Epithelial cell of proximal tubule (primary cell): Measurements from ENCODE around the gene CAMTA1. TPM values are rescaled to one million over a fixed set of nuclear protein-coding genes. Genes with fewer than 3 reads are reported as not detected.

ENCODE experiments used
- DNase-seq: peaks from one replicate; pipeline ENCODE4 v3.0.0-alpha.2; 2011; ENCODE audit warnings: low read depth
- H3K4me3 ChIP-seq: 2 replicates; pipeline ENCODE4 v1.5.1; 2011; ENCODE audit warnings: low read depth, mild to moderate bottlenecking, low read length
- total RNA-seq: library from RNA; depleted of rRNA; stranded (reverse); fragments of >200 nt; gene quantifications from 2 replicates; pipeline ENCODE4 v1.2.3, GENCODE V29; 2015
- TF ChIP-seq, protein P1 (sequence below): conservative IDR thresholded peaks from 2 replicates; pipeline ENCODE4 v1.5.1; 2012; ENCODE audit warnings: low read depth, mild to moderate bottlenecking, low read length

Gene CAMTA1
- total RNA-seq, 1 donor from 2014 or later: 79.2 TPM

DNA sequence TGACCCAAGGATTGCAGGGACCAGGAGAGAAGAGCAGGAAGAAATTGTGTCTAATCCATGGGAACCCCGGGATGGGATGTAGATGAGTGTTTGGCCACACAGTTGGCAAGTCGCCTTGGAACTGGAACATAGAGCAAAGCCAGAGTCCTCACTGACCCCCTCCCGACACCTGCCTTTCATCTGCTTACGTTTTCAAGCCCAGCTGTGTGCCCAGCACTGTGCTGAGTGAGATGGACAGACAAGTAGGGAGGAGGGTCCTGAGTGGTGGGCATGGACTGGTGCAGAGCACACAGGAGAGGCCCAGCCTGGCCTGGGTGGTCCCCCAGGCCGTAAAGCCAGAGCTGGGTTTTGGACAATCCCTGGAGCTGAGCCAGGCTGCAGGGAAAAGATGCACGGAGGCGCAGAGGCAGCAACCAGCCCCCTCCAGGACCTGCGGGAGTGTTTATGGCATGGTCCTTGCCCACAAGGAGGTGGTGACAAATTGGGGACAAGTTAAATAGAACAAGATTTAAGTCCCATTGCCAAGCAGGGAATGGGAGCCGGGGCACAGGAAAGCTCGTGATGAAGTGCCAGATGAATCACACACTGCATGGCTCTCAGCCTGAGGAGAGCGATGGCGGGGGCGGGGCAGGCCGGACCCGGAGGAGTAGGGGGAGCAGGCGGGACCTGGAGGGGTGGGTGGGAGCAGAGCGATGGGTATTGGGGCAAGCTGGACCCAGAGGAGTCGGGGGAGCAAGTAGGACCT, 828.0 kb downstream of the CAMTA1 start:
- no peak overlapping the region for H3K4me3 ChIP-seq
- DNase-seq: no peak
- TF ChIP-seq, protein P1, sequence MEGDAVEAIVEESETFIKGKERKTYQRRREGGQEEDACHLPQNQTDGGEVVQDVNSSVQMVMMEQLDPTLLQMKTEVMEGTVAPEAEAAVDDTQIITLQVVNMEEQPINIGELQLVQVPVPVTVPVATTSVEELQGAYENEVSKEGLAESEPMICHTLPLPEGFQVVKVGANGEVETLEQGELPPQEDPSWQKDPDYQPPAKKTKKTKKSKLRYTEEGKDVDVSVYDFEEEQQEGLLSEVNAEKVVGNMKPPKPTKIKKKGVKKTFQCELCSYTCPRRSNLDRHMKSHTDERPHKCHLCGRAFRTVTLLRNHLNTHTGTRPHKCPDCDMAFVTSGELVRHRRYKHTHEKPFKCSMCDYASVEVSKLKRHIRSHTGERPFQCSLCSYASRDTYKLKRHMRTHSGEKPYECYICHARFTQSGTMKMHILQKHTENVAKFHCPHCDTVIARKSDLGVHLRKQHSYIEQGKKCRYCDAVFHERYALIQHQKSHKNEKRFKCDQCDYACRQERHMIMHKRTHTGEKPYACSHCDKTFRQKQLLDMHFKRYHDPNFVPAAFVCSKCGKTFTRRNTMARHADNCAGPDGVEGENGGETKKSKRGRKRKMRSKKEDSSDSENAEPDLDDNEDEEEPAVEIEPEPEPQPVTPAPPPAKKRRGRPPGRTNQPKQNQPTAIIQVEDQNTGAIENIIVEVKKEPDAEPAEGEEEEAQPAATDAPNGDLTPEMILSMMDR: no peak

DNA sequence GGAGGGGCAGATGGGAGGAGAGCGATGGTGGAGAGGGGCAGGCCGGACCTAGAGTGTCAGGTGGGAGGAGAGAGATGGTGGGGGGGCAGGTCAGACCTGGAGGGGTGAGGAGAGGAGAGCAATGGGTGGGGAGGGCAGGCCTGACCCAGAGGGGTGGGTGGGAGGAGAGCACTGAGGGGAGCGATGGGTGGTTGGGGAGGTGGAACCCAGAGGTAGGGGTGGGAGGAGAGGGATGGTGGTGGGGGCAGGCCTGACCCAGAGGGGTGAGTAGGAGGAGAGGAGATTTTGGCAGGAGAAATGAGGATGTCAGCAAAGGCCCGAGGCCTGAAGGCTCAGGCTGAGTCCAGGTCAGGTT, 828.6 kb downstream of the CAMTA1 start:
- TF ChIP-seq, protein P1: no peak

DNA sequence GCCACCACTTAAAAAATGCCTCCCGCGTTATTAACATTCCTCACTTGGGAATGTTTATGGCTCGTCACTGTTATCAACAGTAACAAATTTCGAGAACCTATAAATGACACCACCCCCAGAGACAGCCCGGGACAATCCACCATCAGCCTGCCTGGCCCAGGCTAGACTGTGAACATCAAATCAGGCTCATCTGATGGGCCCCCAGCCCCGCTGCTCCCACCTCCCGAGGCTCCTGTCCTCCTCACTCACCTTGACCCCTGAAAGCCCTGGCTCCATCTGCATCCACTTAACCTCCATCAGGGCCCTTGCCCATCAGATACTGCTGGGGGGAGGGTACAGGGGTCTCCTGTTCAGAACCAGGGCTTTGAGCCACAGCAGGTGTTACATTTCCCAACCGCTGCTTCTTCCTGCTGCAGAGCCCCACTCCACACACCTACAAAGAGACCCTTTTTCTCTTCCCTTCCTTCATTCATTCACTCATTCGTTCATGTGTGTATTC, 829.4 kb downstream of the CAMTA1 start:
- TF ChIP-seq, protein P1: no peak
- no peak for DNase-seq
- no peak overlapping the region for H3K4me3 ChIP-seq

More for the DNA sequence above, 828.6 kb downstream of the CAMTA1 start:
- DNase-seq: no peak
- H3K4me3 ChIP-seq: no peak overlapping the region

DNA sequence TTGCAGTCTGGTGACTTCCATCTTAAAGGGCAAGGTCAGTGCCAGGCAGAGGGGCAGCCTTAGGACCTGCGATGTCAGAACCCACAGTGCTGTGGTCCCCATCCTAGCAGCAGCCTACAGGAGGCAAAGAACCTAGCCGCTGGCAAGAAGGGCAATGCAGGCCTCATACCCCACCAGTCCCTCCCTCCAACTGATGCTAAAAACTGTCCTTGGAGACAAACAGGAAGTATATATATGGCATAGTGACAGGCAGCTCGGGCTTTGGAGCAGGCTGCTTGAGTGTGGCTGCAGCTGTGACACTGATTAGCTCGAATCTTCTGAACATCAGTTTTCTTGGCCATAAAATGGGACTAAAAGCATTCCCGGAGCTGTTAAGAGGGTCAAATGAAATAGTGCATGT, 829.9 kb downstream of the CAMTA1 start:
- no peak for DNase-seq
- TF ChIP-seq, protein P1: no peak
- H3K4me3 ChIP-seq: no peak overlapping the region

DNA sequence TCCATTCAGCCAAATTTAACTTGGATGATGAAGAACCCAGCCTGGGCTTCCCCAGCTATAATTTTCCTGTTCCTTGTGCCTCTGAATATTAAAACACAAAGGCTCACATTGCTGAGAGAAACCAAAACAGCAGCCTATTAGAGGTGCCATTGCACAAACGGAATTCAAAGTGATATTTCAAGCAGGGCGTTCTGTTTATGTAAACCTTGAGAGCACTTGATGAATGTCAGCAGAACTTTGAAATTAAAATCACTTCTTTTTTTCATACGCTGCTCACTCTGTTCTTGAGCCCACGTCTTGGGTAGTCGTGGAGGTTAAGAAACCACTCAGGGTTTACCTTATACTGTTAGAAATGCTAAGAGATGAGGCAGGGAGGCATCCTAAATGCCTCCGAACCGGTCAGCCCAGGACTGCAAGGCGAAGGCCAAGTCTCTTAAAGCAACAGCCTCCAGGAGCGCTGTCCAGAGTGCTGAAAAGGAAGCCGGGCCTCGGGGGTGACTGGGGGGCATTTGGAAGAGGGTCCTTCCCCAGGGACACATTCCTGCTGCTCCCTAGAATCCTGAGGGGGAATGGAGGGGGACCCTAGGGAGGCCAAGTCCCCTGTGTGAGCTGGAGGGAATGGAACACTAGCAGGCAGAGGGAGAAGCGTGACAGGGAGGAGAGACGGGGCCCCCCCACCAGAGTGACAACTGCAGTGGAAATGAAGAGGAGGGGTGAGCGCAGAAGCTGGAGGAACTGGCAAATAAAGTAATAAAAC, 831.0 kb downstream of the CAMTA1 start:
- TF ChIP-seq, protein P1: no peak
- DNase-seq: no peak
- no peak overlapping the region for H3K4me3 ChIP-seq

DNA sequence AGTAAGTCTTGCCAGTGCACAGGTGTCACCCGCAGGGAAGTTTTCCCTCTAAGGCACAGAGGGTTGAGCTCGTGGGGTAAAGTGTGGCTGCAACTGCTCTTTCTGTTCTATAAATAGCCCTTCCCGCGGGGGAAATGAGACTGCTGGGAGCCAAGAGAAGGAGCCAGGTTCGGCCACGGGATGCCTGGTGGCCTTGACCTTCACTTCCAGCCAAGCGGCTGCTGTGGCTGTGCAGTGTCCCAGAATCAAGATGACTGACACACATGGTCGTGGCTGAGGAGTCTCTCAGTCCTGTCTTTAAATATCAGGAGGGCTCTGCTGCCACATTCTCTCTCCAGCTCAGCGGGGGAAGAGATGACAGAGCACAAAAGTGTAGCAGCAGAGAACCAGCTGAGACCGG, 831.7 kb downstream of the CAMTA1 start:
- TF ChIP-seq, protein P1: no peak
- H3K4me3 ChIP-seq: no peak overlapping the region
- DNase-seq: no peak
